Measurements from ENCODE around the gene ZMYND8.
A peak's percentile ranks its signal among the peaks of the same experiment; 100 is the strongest.
"Not testable (repeated sequence)": the region's sequence is repeated elsewhere in the genome, so short reads cannot be mapped to it uniquely, and the experiment has no call there.

ZMYND8 gene

DNA sequence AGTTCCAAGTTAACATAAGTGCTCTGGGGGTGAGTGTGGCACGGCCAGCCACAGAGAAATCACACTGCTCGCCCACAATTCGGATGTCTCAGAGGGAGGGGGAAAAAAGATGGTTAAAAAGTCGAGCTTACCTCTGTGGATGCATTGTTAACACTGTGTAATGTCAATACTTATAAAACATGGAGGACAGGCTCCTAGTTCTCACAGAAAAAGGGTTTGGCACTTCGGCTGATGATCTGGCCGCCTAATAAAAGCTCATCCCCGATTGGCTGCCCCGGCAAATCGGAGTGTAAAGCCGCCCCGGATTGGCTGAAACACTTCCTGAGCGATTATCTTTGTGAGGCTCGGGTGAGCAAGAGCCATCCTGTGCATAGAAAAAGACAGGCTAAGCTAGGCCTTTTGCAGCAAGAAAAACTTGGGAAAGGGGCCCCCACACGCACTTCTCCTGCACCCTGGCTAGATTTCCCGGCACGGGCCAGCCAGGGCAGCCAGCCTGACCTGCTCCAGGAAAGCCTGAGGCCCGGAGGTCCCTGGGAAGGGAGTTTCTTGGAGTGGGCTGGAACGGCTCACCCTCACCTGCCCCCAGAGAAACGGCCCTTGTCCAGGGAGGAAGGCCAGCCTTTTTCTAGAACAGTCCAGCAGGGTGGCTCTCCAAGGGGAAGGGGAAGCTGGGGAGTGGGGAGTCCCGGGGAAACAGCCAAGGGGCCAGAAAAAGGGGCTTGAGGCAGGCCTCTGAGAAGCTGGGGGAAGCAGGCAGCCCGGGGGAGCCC lies at the start of gene ZMYND8:
Gene ZMYND8, minus strand, starts transcription at position 174 of the 770 bp plus-strand sequence. Its CDS starts 29 bp downstream, at position 145.
- peak; percentile 96 for DNase-seq (ENCODE audit: low read depth)

DNA sequence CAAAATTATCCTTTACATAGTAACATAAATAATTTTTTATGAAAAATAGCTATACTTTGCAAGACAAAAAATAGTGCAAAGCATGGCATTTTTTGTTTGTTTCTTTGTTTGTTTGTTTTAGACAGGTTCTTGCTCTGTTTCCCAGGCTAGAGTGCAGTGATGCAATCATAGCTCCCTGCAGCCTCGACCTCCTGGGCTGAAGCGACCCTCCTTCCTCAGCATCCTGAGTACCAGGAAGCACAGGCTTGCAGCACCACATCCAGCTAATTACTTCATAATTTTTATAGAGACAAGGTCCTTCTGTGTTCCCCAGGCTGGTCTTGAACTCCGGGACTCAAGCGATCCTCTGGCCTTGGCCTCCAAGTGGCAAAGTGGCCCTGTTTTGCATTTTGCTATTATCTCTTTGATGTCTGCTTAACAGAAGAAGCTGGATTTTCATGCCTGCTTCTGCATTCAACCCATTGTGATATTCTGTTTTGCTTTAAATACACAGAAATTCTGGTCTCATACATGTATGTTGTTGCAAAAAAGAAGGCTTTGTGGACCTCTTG lies 49.4 kb upstream of the ZMYND8 start:
- no peak for DNase-seq (ENCODE audit: low read depth)

DNA sequence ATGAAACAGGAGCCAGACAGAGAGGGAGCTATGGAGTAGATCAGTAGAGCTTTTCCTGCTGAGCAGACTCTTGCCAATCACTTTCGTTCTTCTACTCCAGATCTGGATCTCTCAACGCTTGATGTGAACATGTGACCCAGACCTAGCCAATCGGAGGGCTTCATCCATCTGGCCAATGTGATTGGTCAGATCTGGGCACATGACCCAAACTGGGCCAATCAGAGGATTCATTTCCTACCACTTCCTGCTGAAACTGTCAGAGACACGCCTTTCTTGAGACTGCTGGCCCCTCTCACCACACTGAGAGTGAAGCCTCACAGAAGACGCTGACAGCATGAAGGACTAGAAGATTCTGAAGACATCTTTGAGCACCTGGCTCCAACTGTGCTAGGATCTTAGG lies 44.2 kb upstream of the ZMYND8 start:
- DNase-seq (ENCODE audit: low read depth) = no peak

DNA sequence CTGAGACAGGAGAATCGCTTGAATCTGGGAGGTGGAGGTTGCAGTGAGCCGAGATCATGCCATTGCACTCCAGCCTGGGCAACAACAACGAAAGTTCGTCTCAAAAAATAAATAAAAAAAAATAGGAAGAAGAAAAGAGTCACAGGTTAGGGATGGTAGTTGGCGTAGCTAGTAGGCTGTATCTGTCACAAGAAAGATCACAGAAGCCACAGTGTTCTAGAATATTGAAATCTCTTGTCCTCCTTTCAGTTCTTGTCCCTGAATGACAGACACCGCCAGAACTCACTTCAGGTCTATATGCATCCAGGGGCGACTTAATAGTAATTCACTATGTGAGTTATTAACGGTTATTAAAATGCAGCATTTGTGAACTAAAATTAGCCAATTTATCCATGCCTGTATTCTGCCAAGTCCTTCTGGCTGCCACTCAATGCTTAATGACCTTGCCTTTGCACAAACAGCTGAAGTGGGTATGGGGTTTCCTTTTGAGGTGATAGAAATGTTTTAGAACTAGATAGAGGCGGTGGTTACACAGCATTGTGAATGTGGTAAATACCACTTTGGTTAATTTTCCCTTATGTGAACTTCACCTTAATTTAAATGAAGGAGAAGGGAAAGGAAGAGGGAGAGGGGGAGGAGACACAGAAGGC lies 41.3 kb upstream of the ZMYND8 start:
- no peak for DNase-seq (ENCODE audit: low read depth)

DNA sequence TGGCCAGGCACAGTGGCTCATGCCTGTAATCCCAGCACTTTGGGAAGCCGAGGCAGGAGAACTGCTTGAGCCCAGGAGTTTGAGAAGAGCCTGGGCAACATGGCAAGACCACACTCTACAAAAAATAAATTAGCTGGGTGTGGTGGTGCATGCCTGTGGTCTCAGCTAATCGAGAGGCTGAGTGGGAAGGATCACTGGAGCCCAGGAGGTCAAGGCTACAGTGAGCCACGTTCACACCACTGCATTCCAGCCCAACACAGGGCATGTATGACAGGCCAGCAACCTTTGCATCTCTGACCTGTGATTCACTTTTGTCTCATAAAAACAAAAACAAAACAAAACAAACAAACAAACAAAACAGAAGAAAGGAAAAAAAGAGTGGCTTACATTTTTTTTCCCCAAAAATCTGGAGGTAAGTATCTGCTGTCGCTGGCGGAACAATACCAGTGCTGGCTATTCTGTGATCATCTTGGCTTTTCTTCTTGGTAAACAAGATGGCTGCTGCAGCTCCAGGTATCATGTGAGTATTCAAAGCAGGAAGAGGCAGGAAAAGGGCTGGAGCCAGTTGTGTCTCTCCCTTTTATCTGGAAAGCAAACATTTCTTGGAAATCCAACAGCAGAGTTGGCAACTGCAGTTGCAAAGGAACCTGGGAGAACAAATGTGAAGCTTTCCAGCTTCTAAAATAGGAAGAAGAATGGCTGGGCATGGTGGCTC lies 40.4 kb upstream of the ZMYND8 start:
- no peak for DNase-seq (ENCODE audit: low read depth)

DNA sequence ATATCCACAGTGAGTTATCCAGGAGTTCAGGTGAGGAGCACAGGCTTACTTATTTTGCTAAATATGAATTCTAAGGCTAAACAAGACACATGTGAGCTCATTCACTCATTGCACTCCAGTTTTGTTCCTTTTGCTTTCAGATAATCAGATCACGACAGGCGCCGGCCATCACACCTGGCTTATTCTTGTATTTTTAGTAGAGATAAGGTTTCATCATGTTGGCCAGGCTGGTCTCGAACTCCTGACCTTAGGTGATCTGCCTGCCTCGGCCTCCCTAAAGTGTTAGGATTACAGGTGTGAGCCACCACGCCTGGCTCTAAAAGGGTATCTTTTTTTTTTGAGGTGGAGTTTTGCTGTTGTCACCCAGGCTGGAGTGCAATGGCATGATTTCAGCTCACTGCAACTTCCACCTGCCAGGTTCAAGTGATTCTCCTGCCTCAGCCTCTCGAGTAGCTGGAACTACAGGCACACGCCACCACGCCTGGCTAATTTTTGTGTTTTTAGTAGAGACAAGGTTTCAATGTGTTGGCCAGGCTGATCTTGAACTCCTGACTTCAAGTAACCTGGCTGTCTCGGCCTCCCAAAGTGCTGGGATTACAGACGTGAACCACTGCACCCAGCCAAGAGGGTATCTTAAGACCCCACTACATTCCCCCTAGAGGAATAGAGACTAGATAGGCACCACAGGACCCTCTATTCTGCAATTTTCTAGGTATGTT lies 37.5 kb upstream of the ZMYND8 start:
- DNase-seq (ENCODE audit: low read depth) = not testable (repeated sequence)

DNA sequence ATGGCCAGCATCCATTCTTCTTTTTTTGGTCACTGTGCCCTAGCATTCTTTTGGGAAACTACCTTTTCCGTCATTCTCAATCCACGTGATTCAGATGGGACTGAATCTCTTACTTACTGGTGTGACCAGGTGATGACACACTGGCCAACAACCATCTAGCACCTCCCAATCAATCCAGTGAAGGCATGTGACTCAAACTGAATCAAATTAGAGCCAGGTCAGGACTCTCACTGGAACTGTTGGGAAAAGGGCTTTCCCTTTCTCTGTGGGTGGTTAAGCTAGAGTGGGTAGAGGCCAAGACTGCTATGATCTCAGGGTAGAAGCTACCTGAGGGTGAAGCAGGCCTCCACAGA lies 36.2 kb upstream of the ZMYND8 start:
- no peak for DNase-seq (ENCODE audit: low read depth)

DNA sequence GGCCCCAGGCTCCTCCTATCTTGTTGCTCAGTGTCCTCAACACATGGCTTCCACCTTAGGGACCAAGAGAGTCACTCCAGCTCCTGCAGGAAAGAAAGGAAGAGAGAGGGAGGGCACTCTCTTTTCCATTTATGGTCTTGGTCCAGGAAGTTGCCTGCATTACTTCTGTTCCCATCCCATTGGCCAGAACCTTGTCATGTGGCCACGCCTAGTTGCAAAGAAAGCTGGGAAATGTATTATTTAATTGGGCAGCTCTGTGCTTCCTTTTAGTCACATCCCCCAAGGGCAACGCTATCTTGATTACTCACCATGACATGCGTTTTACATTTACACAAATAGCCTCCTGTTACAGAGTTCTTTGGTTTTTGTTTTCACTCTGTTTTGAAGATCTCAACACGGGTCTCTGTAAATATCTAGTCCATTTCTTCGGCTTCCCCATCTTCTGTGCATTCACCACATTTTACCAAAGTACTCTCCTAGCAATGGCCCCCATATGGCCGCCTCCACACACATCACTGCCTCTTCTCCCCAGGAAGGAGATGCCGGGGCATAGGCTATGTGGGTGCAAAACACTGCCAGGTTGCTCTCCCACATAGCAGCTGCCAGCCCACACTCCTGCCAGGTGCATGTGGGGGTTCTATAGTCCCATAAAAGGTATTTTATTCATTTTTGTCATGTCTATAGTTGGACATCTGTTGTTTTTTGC lies 35.7 kb upstream of the ZMYND8 start:
- no peak for DNase-seq (ENCODE audit: low read depth)

DNA sequence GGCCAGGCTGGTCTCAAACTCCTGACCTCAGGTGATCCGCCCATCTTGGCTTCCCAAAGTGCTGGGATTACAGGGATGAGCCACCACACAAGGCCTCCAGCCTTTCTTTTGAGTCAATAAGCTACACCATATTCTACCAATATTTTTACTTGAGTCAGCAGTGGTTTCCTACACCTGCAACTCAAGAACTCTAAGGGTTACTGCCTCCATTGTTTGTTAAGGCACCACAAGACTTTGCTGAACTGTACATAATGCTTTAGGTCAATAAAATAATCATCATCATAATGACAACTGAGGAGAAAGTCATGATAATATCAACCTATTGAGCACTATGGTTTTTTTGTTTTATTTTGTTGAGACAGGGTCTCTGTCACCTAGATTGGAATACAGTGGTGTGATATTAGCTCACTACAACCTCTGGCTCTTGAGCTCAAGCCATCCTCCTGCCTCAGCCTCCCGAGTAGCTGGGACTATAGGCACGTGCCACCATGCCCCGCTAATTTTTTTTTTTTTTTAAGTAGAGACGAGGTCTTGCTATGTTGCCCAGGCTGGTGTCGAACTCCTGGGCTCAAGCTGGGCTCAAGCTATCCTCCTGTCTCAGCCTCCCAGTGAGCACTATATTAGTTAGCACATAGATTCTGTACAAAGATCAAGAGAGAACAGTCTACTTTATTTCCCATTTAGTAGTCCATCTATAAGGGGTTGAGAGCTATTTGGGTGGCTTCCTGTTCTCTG lies 34.9 kb upstream of the ZMYND8 start:
- DNase-seq (ENCODE audit: low read depth) = no peak

DNA sequence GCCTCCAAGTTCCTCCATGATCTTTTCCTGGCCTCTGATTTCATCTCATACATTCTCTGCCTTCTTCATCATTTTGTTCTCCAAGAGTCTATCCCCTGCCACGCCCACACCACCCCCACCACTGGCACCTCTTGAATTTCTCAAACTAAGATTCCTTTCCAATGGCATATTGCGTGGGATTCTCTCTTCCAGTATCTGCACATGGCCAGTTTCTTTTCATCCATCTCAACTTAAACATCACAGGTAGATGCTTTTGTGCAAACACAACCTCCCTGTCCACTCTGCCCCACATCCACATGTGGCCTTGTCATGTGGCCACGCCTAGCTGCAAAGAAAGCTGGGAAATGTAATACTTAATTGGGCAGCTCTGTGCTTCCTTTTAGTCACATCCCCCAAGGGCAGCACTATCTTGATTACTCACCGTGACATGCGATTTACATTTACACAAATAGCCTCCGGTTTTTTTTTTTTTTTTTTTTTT lies 33.4 kb upstream of the ZMYND8 start:
- DNase-seq (ENCODE audit: low read depth) = no peak

DNA sequence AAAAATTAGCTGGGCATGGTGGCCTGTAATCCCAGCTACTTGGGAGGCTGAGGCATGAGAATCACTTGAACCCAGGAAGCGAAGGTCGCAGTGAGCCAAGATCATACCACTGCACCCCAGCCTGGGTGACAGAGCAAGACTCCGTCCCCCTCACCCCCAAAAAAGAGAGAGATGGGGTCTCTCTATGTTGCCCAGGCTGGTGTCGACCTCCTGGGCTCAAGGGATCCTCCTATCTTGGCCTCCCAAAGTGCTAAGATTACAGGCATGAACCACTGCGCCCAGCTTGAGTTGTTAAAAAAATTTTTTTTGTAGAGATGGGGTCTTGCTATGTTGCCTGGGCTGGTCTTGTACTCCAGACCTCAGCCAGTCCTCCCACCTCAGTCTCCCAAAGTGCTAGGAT lies 29.5 kb upstream of the ZMYND8 start:
- DNase-seq (ENCODE audit: low read depth) = not testable (repeated sequence)

DNA sequence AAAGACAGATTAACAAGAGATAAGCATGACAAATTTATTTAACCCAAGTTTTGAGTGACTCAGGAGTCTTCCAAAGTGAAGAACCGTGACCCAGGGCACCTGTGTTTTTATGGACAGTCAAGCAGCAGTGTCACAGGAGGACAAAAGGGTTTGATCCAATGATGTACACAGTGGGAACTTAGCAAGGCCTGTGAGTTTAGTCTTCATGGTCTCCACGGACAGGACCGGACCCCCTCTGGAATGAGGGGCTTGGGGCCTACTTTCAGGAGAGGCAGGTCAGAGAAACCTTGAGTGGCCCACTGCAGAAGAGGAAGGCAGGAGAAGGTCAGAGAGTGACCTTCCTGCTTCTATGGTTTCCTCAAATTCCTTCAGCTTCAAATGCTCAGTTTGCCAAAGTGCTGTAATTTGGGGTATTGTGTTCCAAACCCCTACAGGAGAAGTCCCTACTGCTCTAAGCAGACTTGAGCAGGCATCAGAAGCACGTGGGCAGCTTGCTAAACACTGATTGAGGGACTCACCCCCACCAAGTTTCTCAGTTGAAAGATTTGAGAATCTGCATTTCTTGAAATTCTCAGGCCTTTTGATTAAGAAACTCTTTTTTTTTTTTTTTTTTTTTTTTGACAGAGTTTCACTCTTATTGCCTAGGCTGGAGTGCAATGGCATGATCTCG lies 26.4 kb upstream of the ZMYND8 start:
- no peak for DNase-seq (ENCODE audit: low read depth)

DNA sequence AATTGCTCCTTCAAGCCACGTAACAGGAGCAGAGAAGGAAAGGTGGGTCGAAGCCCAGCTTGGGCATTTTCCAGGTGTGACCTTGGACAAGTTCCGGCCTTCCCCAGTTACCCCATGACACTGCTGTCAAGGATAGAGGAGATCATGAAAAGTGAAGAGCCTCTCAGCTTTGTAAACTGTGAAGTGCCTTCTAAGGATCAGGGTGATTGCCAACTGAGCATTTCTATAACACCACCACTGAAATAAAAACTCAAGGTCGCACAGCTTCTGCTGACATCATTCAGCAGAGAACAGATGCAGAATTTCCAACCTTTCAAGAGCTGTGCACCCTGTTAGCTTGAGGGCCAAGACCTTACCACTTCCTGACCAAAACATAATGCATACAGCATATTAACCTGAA lies 24.0 kb upstream of the ZMYND8 start:
- DNase-seq (ENCODE audit: low read depth) = no peak

DNA sequence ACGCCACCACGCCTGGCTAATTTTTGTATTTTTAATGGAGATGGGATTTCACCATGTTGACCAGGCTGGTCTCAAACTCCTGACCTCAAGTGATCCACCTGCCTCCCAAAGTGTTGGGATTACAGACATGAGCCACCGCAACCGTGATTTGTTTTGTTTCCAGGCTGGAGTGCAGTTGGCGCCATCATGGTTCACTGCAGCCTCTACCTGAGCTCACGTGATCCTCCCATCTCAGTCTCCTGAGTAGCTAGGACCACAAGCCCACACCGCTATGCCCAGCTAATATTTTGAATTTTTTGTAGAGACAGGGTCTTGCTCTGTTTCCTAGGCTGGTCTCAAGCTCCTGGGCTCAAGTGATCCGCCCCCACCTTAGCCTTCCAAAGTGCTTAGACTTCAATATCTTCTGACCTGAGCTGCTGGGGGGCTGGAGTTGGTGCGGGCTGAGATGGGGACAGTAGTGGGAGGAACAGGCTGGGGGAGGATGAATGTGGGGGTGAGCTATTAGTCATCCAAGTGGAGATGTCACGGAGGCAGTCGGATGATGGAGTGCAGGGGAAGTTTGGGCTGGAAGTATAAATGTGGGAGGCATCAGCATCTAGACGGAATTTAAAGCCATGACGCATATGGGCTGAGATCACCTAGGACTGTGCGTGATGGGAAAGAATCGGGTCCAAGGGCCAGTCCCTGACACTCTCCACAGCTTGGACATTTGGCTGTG lies 23.1 kb upstream of the ZMYND8 start:
- DNase-seq (ENCODE audit: low read depth) = no peak

DNA sequence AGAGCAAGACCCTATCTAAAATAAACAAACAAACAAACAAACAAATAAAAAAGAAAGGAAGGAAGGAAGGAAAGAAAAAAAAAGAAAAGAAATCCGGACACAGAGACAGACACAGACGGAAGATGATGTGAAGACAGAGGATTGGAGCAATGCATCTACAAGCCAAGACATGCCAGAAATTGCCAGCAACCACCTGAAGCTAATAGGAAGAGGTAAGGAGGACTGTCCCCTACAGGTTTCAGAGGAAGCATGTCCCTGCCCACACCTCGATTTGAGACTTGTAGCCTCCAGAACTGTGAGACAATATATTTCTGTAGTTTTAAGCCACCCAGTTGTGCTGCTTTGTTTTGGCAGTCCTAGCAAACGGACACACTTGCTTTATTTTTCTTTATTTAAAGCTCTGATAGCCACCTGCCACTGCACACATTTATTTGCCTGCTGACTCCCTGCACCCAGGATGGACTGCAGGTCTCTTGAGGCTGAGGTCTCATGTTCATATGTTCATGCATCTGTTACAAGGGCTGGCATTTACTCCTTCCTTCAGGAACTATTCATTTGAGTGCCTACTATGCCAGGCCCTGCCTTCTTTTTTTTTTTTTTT lies 20.7 kb upstream of the ZMYND8 start:
- DNase-seq (ENCODE audit: low read depth) = no peak

DNA sequence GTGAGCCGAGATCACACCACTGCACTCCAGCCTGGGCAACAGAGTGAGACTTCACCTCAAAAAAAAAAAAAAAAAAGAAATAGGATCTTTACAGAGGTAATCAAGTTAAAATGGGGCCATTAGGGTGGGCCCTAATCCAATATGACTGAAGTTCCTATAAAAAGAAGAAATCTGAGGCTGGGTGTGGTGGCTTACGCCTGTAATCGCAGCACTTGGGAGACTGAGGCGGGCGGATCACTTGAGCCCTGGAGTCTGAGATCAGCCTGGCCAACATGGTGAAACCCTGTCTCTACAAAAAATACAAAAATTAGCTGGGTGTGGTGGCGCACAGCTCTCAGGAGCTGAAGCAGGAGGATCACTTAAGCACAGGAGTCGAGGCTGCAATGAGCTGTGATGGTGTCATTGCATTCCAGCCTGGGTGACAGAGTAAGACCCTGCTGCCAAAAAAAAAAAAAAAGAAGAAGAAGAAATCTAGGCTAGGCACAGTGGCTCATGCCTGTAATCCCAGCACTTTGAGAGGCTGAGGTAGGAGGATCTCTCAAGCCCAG lies 19.7 kb upstream of the ZMYND8 start:
- DNase-seq (ENCODE audit: low read depth) = not testable (repeated sequence)

DNA sequence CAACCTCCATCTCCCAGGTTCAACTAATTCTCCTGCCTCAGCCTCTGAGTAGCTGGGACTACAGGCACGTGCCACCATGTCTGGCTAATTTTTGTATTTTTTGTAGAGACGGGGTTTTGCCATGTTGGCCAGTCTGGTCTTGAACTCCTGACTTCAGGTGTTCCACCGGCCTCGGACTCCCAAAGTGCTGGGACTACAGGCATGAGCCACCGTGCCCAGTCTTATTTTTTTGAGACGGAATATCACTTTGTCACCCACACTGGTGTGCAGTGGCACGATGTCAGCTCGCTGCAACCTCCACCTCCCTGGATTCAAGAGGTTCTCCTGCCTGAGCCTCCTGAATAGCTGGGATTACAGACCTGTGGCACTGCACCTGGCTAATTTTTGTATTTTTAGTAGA lies 17.6 kb upstream of the ZMYND8 start:
- not testable (repeated sequence) for DNase-seq (ENCODE audit: low read depth)

DNA sequence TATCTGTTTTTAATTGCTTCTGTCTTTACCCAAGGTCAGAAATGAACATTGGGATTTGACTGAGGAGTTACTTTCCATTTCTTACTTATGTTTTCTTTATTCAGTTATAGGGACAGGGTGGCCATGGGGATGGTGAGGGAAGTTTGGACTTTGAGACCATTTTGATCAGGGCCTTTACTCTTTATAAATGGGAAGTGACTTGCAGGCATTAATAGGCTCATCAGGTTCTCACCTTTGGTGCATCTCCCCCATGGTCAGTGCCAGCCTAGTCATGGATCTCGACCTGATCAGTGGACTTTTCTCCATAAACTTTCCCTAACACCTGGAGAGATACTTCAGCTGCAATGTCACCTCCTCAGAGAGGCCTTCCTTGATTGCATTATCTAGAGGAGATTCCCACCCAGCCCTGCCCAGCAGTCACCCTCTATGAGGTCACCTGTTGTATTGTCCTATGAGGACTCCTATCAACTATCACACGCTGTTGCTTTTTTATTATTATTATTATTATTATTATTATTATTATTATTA lies 16.8 kb upstream of the ZMYND8 start:
- no peak for DNase-seq (ENCODE audit: low read depth)
